ENCODE data around the gene ZNF587B. TPM values are rescaled to one million over a fixed set of nuclear protein-coding genes. Genes with fewer than 3 reads are reported as not detected.
"Not testable (repeated sequence)": the region's sequence is repeated elsewhere in the genome, so short reads cannot be mapped to it uniquely, and the experiment has no call there.

ZNF587B gene
- total RNA-seq, 1 experiment from 2014 or later: 20.0 TPM

DNA sequence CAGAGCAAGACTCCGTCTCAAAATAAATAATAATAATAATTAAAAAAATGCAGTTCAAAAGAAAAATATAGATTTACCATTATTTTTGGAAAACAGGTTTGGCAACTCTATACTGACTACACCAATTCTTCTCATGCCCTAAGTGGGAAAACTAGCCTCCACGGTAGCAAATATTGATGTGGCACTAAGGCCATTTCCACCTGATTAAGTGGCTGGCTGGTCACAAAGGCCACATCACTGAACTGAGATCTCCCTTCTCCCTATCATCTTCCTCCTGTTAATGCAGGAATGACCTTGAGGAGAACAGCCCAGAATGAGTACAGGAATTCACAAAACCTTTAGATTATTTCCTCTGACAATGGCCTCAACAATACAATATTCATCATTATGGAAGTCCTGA, 40.1 kb downstream of the ZNF587B start:
- POLR2A ChIA-PET (ENCODE audit: low non-redundant PET): no interaction called here
- H3K9me3 ChIP-seq (ENCODE audit: low read depth, low read length, poor library complexity, severe bottlenecking): peaks cover 69% of the 10 kb centered on the region

DNA sequence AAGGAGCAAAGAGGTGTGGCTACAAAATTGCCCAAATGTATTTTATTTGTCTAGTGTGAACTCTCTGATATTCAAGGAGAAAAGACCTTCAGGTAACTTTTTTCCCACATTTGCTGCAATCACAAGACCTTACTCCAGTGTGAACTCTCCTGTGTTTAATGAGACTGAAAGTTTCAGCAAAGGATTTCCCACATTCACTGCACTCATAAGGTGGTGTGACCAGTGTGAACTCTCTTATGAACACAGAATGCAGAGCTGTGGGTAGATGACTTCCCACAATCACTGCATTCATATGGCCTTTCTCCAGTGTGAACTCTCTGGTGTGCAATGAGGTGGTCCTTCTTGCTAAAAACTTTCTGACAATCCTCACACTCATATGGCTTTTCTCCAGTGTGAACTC, 42.4 kb downstream of the ZNF587B start:
- intact Hi-C loops (cut with micrococcal nuclease; ENCODE audit: unreplicated experiment): no loop called here
- peaks cover 74% of the 10 kb centered on the region for H3K36me3 ChIP-seq (ENCODE audit: insufficient read depth, low read length, poor library complexity, severe bottlenecking)
- TF ChIP-seq EZH2 (IDR thresholded peaks at IDR 0.05; ENCODE audit: borderline replicate concordance, low read depth, low read length, poor library complexity, severe bottlenecking) (no peak), CTCF (conservative IDR thresholded peaks at IDR 0.05; ENCODE audit: low read depth, low read length) (no peak)
- no TSS peak for BruUV-seq (replicated peaks)
- no peaks in the 10 kb centered on the region for H3K4me1 ChIP-seq (ENCODE audit: insufficient read depth, low read length, poor library complexity, severe bottlenecking)
- DNase-seq (ENCODE audit: low spot score): no peak
- H3K27me3 ChIP-seq (replicated peaks; ENCODE audit: insufficient read depth, low read depth, low read length, poor library complexity): no peaks in the 10 kb centered on the region
- POLR2A ChIA-PET (ENCODE audit: low non-redundant PET): no interaction called here
- H3K4me3 ChIP-seq (ENCODE audit: low read depth, low read length, poor library complexity, severe bottlenecking): no peak overlapping the region
- H3K9me3 ChIP-seq (ENCODE audit: low read depth, low read length, poor library complexity, severe bottlenecking): peaks cover 65% of the 10 kb centered on the region
- CTCF ChIA-PET: no interaction called here
- H3K27ac ChIP-seq (ENCODE audit: low read depth, low read length, poor library complexity, severe bottlenecking): no peak overlapping the region

More for the DNA sequence above, 40.1 kb downstream of the ZNF587B start:
- TF ChIP-seq CTCF (conservative IDR thresholded peaks at IDR 0.05; ENCODE audit: low read depth, low read length) (no peak), EZH2 (IDR thresholded peaks at IDR 0.05; ENCODE audit: borderline replicate concordance, low read depth, low read length, poor library complexity, severe bottlenecking) (no peak)
- CTCF ChIA-PET: no interaction called here
- intact Hi-C loops (cut with micrococcal nuclease; ENCODE audit: unreplicated experiment): no loop called here
- H3K4me3 ChIP-seq (ENCODE audit: low read depth, low read length, poor library complexity, severe bottlenecking): no peak overlapping the region
- no peak overlapping the region for H3K27ac ChIP-seq (ENCODE audit: low read depth, low read length, poor library complexity, severe bottlenecking)
- no TSS peak for BruUV-seq (replicated peaks)
- no peaks in the 10 kb centered on the region for H3K4me1 ChIP-seq (ENCODE audit: insufficient read depth, low read length, poor library complexity, severe bottlenecking)
- peaks cover 74% of the 10 kb centered on the region for H3K36me3 ChIP-seq (ENCODE audit: insufficient read depth, low read length, poor library complexity, severe bottlenecking)
- no peak for DNase-seq (ENCODE audit: low spot score)
- no peaks in the 10 kb centered on the region for H3K27me3 ChIP-seq (replicated peaks; ENCODE audit: insufficient read depth, low read depth, low read length, poor library complexity)

GRCh38 chr19:57873883-57874799, 44.0 kb downstream of the ZNF587B start:
- POLR2A ChIA-PET (ENCODE audit: low non-redundant PET); H3K27ac ChIP-seq (ENCODE audit: low read depth, low read length, poor library complexity, severe bottlenecking); DNase-seq (ENCODE audit: low spot score); H3K4me3 ChIP-seq (ENCODE audit: low read depth, low read length, poor library complexity, severe bottlenecking); H3K4me1 ChIP-seq (ENCODE audit: insufficient read depth, low read length, poor library complexity, severe bottlenecking); intact Hi-C loops (cut with micrococcal nuclease; ENCODE audit: unreplicated experiment); H3K27me3 ChIP-seq (replicated peaks; ENCODE audit: insufficient read depth, low read depth, low read length, poor library complexity): not testable (repeated sequence)
- CTCF ChIA-PET: interaction anchor here (0.6 kb wide), 1 partner anchor 311 kb away, joined by 3 read pairs; no protein-coding TSS in a partner anchor
- TSS peak; percentile 6 for BruUV-seq (replicated peaks)
- Histone ChIP-seq H3K9me3 (ENCODE audit: low read depth, low read length, poor library complexity, severe bottlenecking) (peaks cover 62% of the 10 kb centered on the region), H3K36me3 (ENCODE audit: insufficient read depth, low read length, poor library complexity, severe bottlenecking) (peaks cover 74% of the 10 kb centered on the region)

All from A673 (cell line).